ENCODE results near the gene CLEC19A.

- TF ChIP-seq CTCF (IDR thresholded peaks at IDR 0.05; ENCODE audit: low read depth, low read length), result no peak
- no peak for TF ChIP-seq MAX (IDR thresholded peaks at IDR 0.05; ENCODE audit: low read depth, low read length)
- TF ChIP-seq POLR2A (IDR thresholded peaks at IDR 0.05; ENCODE audit: extremely low read depth, insufficient read length), result no peak
Measured at GRCh38 chr16:19338335-19338734, 52.8 kb downstream of the CLEC19A start.

All from NB4 (cell line).